Activated naive CD4-positive, alpha-beta T cell treated with anti-CD3 and anti-CD28 coated beads for 36 hours (primary cell): Measurements from ENCODE around the gene BTBD18. TPM values are rescaled to one million over a fixed set of nuclear protein-coding genes. Genes with fewer than 3 reads are reported as not detected.
A peak's percentile ranks its signal among the peaks of the same experiment; 100 is the strongest.

Source experiments
- CTCF ChIA-PET: fragments of 350-600 bp; sonication (Branson Sonifier 250); formaldehyde crosslinking; loops from one replicate; lab custom pipeline; 2021; ENCODE audit warnings: antibody characterized with exemption; lab: Charles Lee
- DNase-seq: peaks from one replicate; pipeline ENCODE4 v3.0.0-alpha.2; 2020
- H3K27ac Mint-ChIP-seq: one replicate; pipeline ENCODE4 v1.8.0; 2021; ENCODE audit warnings: mild to moderate bottlenecking, mixed read lengths
- H3K27me3 Mint-ChIP-seq: one replicate; pipeline ENCODE4 v1.8.0; 2021; ENCODE audit warnings: low read depth, mixed read lengths
- H3K36me3 Mint-ChIP-seq: one replicate; pipeline ENCODE4 v1.8.0; 2021; ENCODE audit warnings: low read depth, mixed read lengths
- H3K4me1 Mint-ChIP-seq: one replicate; pipeline ENCODE4 v1.8.0; 2021; ENCODE audit warnings: low read depth, mixed read lengths
- H3K4me3 Mint-ChIP-seq: one replicate; pipeline ENCODE4 v1.8.0; 2021; ENCODE audit warnings: mild to moderate bottlenecking, moderate library complexity, mixed read lengths
- H3K9me3 Mint-ChIP-seq: one replicate; pipeline ENCODE4 v1.8.0; 2021; ENCODE audit warnings: mixed read lengths
- intact Hi-C: fragments of 100-400 bp; cut with micrococcal nuclease; formaldehyde crosslinking; loops from one replicate; pipeline ENCODE4 v1.15.1; 2023
- total RNA-seq, 2 experiments: library from RNA; stranded (reverse); gene quantifications; one replicate each; pipeline ENCODE4 v1.2.3, GENCODE V29; 2021

BTBD18 gene
- not detected for total RNA-seq

- CTCF ChIA-PET = interaction anchor here (1.0 to 2.6 kb wide), 2 partner anchors 8 to 48 kb away, joined by 3 to 25 read pairs; no protein-coding TSS in a partner anchor
- intact Hi-C loops = loop anchor here (1.0 kb wide), 1 partner anchor 49 kb away; no protein-coding TSS in a partner anchor
- H3K4me1 Mint-ChIP-seq = peaks cover 4% of the 10 kb centered on the region
- DNase-seq = peak; percentile 19
- H3K4me3 Mint-ChIP-seq = no peak within 1 kb of the TSS
- H3K9me3 Mint-ChIP-seq = no peaks in the 10 kb centered on the region
- no peaks in the 10 kb centered on the region for H3K27me3 Mint-ChIP-seq
- H3K27ac Mint-ChIP-seq = no peak within 1 kb of the TSS
- H3K36me3 Mint-ChIP-seq = peaks cover 5% of the 10 kb centered on the region
Measured at GRCh38 chr11:57751676-57752253, at the start of gene BTBD18. BTBD18 (minus strand) TSS chr11:57751819; CDS start chr11:57751188, 631 bp downstream.

GRCh38 chr11:57801183-57801485 lies 49.5 kb upstream of the BTBD18 start:
- Mint-ChIP-seq H3K36me3 (peaks cover under 1% of the 10 kb centered on the region), H3K9me3 (no peaks in the 10 kb centered on the region), H3K27ac (no peak overlapping the region), H3K4me1 (peaks cover 25% of the 10 kb centered on the region), H3K27me3 (no peaks in the 10 kb centered on the region), H3K4me3 (no peak overlapping the region)
- CTCF ChIA-PET = interaction anchor here (0.6 to 4.7 kb wide), 43 partner anchors 8 to 767 kb away, joined by 3 to 64 read pairs (median 6); partner anchors contain the start of genes BTBD18, SELENOH and UBE2L6
- DNase-seq = no peak
- intact Hi-C loops = loop anchor here (2.0 kb wide), 3 partner anchors 344 to 724 kb away; no protein-coding TSS in a partner anchor

DNA sequence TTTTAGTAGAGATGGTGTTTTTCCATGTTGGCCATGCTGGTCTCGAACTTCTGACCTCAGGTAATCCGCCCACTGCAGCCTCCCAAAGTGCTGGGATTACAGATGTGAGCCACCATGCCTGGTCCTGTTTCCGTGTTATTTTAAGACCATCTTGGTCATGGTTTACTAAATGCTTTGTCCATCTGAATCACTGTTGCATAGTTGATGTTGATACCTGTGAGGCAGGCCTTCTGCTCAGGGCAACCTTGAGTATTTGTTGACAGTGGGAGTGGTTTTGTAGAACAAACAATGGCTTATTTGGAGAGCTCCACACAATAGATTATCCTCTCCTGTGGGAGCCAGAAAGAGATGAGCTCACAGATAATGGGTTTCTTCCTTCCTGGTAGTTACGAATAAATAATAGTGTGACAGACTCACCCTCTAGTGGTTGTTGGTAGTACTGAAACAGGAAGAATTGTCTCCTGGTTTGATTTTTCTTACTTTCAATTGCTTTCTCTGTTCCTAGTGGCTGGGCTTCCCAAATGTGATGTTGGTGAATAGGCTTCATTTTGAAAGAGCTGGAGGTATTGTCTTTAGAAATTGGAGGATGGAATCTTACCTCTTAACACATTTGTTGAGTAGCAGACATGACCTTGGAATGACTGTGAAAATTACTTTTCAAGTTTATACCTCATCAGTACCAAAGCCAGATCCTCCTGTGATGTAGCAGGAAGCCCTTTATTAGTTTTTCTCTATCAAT lies 49.0 kb upstream of the BTBD18 start:
- Mint-ChIP-seq H3K36me3 (no peaks in the 10 kb centered on the region), H3K4me1 (peaks cover 25% of the 10 kb centered on the region), H3K27ac (peak overlapping the region; percentile 60), H3K27me3 (no peaks in the 10 kb centered on the region), H3K9me3 (no peaks in the 10 kb centered on the region), H3K4me3 (no peak overlapping the region)
- intact Hi-C loops = loop anchor here (1.0 to 2.0 kb wide), 13 partner anchors 43 to 724 kb away; partner anchors contain the start of genes BTBD18, MED19, SELENOH and TIMM10
- CTCF ChIA-PET = interaction anchor here (0.6 to 4.7 kb wide), 49 partner anchors 8 to 768 kb away, joined by 3 to 64 read pairs (median 5); partner anchors contain the start of genes BTBD18, SELENOH and UBE2L6
- DNase-seq = peak; percentile 12

GRCh38 chr11:57798905-57799559 lies 47.4 kb upstream of the BTBD18 start:
- Mint-ChIP-seq H3K4me1 (peaks cover 28% of the 10 kb centered on the region), H3K9me3 (no peaks in the 10 kb centered on the region), H3K36me3 (no peaks in the 10 kb centered on the region), H3K27me3 (no peaks in the 10 kb centered on the region), H3K4me3 (no peak overlapping the region), H3K27ac (peak overlapping the region; percentile 75)
- DNase-seq = no peak
- CTCF ChIA-PET = interaction anchor here (0.5 to 4.7 kb wide), 9 partner anchors 38 to 797 kb away, joined by 3 to 64 read pairs (median 15); partner anchors contain the start of genes BTBD18 and SELENOH
- intact Hi-C loops = no loop called here

GRCh38 chr11:57793351-57794115 lies 41.9 kb upstream of the BTBD18 start:
- peaks cover 37% of the 10 kb centered on the region for H3K4me1 Mint-ChIP-seq
- peak overlapping the region; percentile 94 for H3K27ac Mint-ChIP-seq
- intact Hi-C loops = loop anchor here (2.0 kb wide), 7 partner anchors 81 to 783 kb away; partner anchors contain the start of genes CLP1, MED19, TIMM10 and TMX2
- no peak overlapping the region for H3K4me3 Mint-ChIP-seq
- no peak for DNase-seq
- no peaks in the 10 kb centered on the region for H3K9me3 Mint-ChIP-seq
- no peaks in the 10 kb centered on the region for H3K27me3 Mint-ChIP-seq
- H3K36me3 Mint-ChIP-seq = no peaks in the 10 kb centered on the region
- CTCF ChIA-PET = interaction anchor here (0.9 kb wide), 1 partner anchor 149 kb away, joined by 3 read pairs; no protein-coding TSS in a partner anchor

DNA sequence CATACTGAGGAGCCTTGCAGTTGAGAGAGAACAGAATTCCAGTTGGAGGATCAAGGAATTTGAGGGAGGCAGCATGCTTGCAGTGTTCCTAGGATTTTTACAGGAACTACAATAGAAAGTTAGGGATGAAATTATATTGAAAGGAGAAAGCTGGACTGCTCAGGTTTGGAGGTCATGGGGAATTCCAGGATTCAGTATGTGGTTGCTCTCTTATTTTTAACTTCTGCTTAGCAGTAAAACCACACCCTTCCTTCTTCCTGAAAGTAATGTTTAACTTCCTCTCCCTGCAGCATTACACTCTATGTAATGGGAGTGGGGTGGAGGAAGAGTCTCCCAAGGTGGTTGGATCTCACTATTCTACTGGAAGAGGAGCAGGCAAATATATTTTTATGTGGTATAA lies 41.3 kb upstream of the BTBD18 start:
- DNase-seq = no peak
- Mint-ChIP-seq H3K9me3 (no peaks in the 10 kb centered on the region), H3K27ac (peak overlapping the region; percentile 94), H3K36me3 (no peaks in the 10 kb centered on the region), H3K27me3 (no peaks in the 10 kb centered on the region), H3K4me1 (peaks cover 34% of the 10 kb centered on the region), H3K4me3 (peak overlapping the region; percentile 53)
- intact Hi-C loops = loop anchor here (1.0 to 2.0 kb wide), 10 partner anchors 33 to 784 kb away; partner anchors contain the start of genes CLP1, MED19, SELENOH and TIMM10
- CTCF ChIA-PET = interaction anchor here (0.8 to 0.9 kb wide), 2 partner anchors 8 to 148 kb away, joined by 3 to 4 read pairs; no protein-coding TSS in a partner anchor

DNA sequence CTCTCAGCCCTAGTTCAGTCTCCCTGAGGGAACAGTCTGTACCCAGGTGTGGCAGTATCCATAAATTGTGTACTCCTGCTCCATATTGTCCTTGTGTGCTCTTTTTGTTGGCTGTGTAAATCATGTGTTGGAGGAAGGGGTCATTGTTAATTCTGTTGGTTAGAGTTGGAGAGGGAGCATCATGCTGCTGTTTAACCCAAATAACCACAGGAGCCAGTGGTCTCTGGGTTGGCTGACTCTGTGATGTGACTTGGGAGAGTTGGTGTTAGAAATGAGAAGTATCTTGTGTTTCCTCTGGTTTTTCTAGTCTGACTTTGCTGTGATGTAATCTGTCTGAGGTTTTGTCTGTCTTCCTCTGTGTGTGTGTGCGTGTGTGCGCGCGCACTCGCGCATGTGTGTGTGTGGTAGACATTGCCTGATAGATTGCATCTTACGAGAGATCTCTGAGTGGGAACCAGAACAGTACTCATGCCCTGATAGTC lies 40.5 kb upstream of the BTBD18 start:
- H3K9me3 Mint-ChIP-seq = no peaks in the 10 kb centered on the region

GRCh38 chr11:57791321-57792059 lies 39.9 kb upstream of the BTBD18 start:
- Mint-ChIP-seq H3K36me3 (no peaks in the 10 kb centered on the region), H3K27me3 (no peaks in the 10 kb centered on the region), H3K4me1 (peaks cover 34% of the 10 kb centered on the region), H3K9me3 (no peaks in the 10 kb centered on the region), H3K27ac (peak overlapping the region; percentile 94), H3K4me3 (peak overlapping the region; percentile 59)
- no peak for DNase-seq
- intact Hi-C loops = loop anchor here (1.0 to 2.0 kb wide), 10 partner anchors 31 to 785 kb away; partner anchors contain the start of genes CLP1, MED19, SELENOH and TIMM10
- CTCF ChIA-PET = interaction anchor here (0.6 to 1.2 kb wide), 6 partner anchors 9 to 1410 kb away, joined by 3 to 4 read pairs (median 3); partner anchors contain the start of gene CTNND1

More for the DNA sequence above, 40.5 kb upstream of the BTBD18 start:
- Mint-ChIP-seq H3K4me1 (peaks cover 34% of the 10 kb centered on the region), H3K36me3 (no peaks in the 10 kb centered on the region), H3K27ac (peak overlapping the region; percentile 94), H3K4me3 (peak overlapping the region; percentile 59), H3K27me3 (no peaks in the 10 kb centered on the region)
- CTCF ChIA-PET = interaction anchor here (0.6 to 1.2 kb wide), 6 partner anchors 8 to 1409 kb away, joined by 3 to 4 read pairs (median 3); partner anchors contain the start of gene CTNND1
- DNase-seq = peak; percentile 87
- intact Hi-C loops = loop anchor here (1.0 to 2.0 kb wide), 10 partner anchors 32 to 785 kb away; partner anchors contain the start of genes CLP1, MED19, SELENOH and TIMM10

DNA sequence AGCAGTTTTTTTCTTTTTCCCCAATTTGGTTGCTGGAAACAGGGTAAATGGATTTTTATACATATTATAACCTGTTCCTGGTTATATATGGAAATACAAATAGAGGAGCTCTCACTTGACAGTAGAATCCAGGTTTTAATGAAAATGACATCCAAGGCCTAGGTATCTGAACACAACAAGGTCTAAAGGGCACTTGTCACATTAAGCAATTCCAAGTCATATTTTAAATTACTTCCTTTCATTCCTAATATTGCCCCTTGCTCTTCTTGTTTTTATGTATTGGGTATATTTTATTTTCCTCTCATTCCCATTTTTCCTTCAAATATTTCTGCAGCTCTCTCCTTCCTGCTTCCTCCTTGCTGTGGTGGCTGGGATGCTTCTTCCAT lies 37.1 kb upstream of the BTBD18 start:
- CTCF ChIA-PET = interaction anchor here (1.1 kb wide), 1 partner anchor 12 kb away, joined by 6 read pairs; no protein-coding TSS in a partner anchor
- Mint-ChIP-seq H3K4me3 (no peak overlapping the region), H3K27ac (no peak overlapping the region), H3K27me3 (no peaks in the 10 kb centered on the region), H3K36me3 (no peaks in the 10 kb centered on the region), H3K9me3 (no peaks in the 10 kb centered on the region), H3K4me1 (peaks cover 29% of the 10 kb centered on the region)
- intact Hi-C loops = no loop called here
- no peak for DNase-seq

GRCh38 chr11:57787920-57788702 lies 36.5 kb upstream of the BTBD18 start:
- H3K36me3 Mint-ChIP-seq = no peaks in the 10 kb centered on the region
- H3K27me3 Mint-ChIP-seq = no peaks in the 10 kb centered on the region
- CTCF ChIA-PET = interaction anchor here (1.1 kb wide), 1 partner anchor 13 kb away, joined by 6 read pairs; no protein-coding TSS in a partner anchor
- intact Hi-C loops = no loop called here
- no peak overlapping the region for H3K27ac Mint-ChIP-seq
- no peak overlapping the region for H3K4me3 Mint-ChIP-seq
- DNase-seq = no peak
- H3K4me1 Mint-ChIP-seq = peaks cover 23% of the 10 kb centered on the region
- no peaks in the 10 kb centered on the region for H3K9me3 Mint-ChIP-seq
